SU-DHL-6 (cell line): ENCODE data around the gene CIP2A.

Experiments used
- EZH2phosphoT487 ChIP-seq: fragments of 200-600 bp; sonication (generic), shearing (Covaris generic); conservative IDR thresholded peaks from 2 replicates; pipeline ENCODE4 v1.6.1; 2018; ENCODE audit warnings: mild to moderate bottlenecking, antibody characterized with exemption, low read length, moderate library complexity, mixed read lengths
- TF ChIP-seq, protein P1 (sequence below): fragments of 200-600 bp; sonication (generic); IDR thresholded peaks from one replicate; pipeline ENCODE4 v1.5.1; 2017; ENCODE audit warnings: antibody characterized with exemption, mild to moderate bottlenecking, low read length, moderate library complexity; ENCODE audit not compliant: insufficient read depth, poor library complexity, severe bottlenecking

DNA sequence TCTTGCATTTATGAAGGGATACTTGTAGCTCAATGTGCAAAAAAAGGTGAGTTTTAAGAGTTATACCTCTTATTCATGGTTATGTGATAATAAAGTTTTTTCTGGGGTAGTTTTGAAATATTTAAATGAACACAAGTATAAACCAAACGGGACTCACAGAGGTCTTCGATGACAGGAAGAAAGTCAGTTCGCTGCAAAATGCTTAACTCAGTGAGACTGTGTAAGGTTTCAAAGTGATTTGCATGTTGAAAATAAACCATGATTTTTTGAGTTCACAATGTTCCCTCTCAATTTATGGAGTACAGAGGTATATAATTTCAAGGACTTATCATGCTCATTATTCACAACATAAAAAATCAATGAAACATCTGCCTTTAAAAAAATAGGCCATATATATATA, 42.5 kb downstream of the CIP2A start:
- no peak for TF ChIP-seq EZH2phosphoT487
- TF ChIP-seq, protein P1, sequence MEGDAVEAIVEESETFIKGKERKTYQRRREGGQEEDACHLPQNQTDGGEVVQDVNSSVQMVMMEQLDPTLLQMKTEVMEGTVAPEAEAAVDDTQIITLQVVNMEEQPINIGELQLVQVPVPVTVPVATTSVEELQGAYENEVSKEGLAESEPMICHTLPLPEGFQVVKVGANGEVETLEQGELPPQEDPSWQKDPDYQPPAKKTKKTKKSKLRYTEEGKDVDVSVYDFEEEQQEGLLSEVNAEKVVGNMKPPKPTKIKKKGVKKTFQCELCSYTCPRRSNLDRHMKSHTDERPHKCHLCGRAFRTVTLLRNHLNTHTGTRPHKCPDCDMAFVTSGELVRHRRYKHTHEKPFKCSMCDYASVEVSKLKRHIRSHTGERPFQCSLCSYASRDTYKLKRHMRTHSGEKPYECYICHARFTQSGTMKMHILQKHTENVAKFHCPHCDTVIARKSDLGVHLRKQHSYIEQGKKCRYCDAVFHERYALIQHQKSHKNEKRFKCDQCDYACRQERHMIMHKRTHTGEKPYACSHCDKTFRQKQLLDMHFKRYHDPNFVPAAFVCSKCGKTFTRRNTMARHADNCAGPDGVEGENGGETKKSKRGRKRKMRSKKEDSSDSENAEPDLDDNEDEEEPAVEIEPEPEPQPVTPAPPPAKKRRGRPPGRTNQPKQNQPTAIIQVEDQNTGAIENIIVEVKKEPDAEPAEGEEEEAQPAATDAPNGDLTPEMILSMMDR: no peak
